C4-2B (cell line): Measurements from ENCODE around the gene R3HDML.

Experiments
- H3K27ac ChIP-seq: fragments of 450-650 bp; 2 replicates; pipeline ENCODE4 v1.5.1; 2017
- CTCF ChIP-seq: fragments of 450-650 bp; conservative IDR thresholded peaks from 2 replicates; pipeline ENCODE4 v1.5.1; 2017; ENCODE audit warnings: mild to moderate bottlenecking
- ZFX ChIP-seq: fragments of 450-650 bp; IDR thresholded peaks from 2 replicates; pipeline ENCODE4 v1.6.1; 2017

R3HDML gene

GRCh38 chr20:44364068-44364467, 27.2 kb downstream of the R3HDML start:
- TF ChIP-seq ZFX (no peak), CTCF (no peak)
- no peak overlapping the region for H3K27ac ChIP-seq

GRCh38 chr20:44364780-44365179, 27.9 kb downstream of the R3HDML start:
- no peak for TF ChIP-seq CTCF
- no peak for TF ChIP-seq ZFX
- H3K27ac ChIP-seq: no peak overlapping the region

- no peak overlapping the region for H3K27ac ChIP-seq
- TF ChIP-seq ZFX: no peak
- no peak for TF ChIP-seq CTCF
These were observed 30.9 kb downstream of the R3HDML start for GRCh38 chr20:44367746-44368145.

GRCh38 chr20:44370639-44371218, 33.9 kb downstream of the R3HDML start:
- no peak overlapping the region for H3K27ac ChIP-seq
- TF ChIP-seq CTCF (no peak), ZFX (no peak)

- H3K27ac ChIP-seq: no peak overlapping the region
- TF ChIP-seq CTCF (no peak), ZFX (no peak)
These were observed 45.8 kb downstream of the R3HDML start for GRCh38 chr20:44382641-44383040.

GRCh38 chr20:44384423-44385027, 47.7 kb downstream of the R3HDML start:
- peak; percentile 96 for TF ChIP-seq CTCF
- no peak for TF ChIP-seq ZFX
- H3K27ac ChIP-seq: no peak overlapping the region

GRCh38 chr20:44388466-44389023, 51.7 kb downstream of the R3HDML start:
- H3K27ac ChIP-seq: no peak overlapping the region
- TF ChIP-seq ZFX (no peak), CTCF (peak; percentile 92)
